GM23248 (cell line): ENCODE data around the gene LKAAEAR1.

Experiments used
- EZH2 ChIP-seq: fragments of 200-600 bp; sonication (generic); IDR thresholded peaks from 2 replicates; pipeline ENCODE4 v1.6.1; 2018; ENCODE audit warnings: antibody characterized with exemption, mild to moderate bottlenecking; ENCODE audit not compliant: insufficient read depth, poor library complexity, severe bottlenecking
- EZH2phosphoT487 ChIP-seq: fragments of 200-600 bp; sonication (generic); IDR thresholded peaks from 2 replicates; pipeline ENCODE4 v1.6.1; 2018; ENCODE audit warnings: antibody characterized with exemption, moderate library complexity, mild to moderate bottlenecking, low read depth; ENCODE audit not compliant: insufficient read depth

DNA sequence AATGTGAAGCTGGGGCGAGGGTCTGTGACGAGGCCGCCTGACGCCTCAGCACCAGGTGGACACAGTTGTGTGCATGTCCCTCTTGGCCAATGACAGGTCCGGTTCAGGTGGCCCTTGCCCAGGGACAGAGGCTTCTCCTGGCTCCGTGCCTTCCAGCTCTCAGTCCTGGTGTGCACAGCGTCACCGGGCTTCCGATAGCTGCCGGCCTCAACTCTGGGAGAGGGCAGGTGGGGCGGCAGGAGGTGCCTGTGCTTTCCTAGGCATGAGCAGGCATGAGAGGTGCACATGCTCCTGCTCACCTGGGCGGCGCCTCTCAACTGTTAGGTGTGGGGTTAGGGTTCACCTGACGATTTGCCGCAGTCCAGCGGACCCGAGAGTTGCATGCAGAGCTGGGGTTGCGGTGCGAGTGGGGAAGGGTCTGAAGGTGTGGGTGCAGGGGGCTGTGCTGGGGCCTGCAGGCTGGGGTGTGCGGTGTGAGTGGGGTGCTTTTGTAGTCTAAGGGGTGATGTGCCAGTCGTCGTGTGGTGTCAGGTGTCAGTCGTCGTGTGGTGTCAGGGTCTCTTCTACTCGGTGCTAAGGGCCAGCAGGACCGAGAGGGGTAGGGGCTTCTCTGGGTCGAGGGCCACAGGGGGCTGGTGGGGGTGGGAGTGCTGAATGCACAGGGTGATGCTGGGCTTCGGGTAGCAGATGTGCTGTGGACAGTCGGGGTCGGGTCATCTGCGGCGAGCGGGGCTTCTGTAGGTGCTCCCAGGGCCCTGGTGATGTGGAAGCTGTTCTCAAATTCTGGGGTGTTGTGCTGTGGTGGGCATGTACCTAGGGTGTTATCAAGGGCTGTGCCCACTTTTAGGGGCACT lies 31.0 kb downstream of the LKAAEAR1 start:
- TF ChIP-seq EZH2phosphoT487 (no peak), EZH2 (no peak)
